ENCODE measurements around the gene MAST2. TPM values are rescaled to one million over a fixed set of nuclear protein-coding genes. Genes with fewer than 3 reads are reported as not detected.

The MAST2 gene
- total RNA-seq, 2 donors from 2014 or later, result 31.8 to 73.2 TPM

DNA sequence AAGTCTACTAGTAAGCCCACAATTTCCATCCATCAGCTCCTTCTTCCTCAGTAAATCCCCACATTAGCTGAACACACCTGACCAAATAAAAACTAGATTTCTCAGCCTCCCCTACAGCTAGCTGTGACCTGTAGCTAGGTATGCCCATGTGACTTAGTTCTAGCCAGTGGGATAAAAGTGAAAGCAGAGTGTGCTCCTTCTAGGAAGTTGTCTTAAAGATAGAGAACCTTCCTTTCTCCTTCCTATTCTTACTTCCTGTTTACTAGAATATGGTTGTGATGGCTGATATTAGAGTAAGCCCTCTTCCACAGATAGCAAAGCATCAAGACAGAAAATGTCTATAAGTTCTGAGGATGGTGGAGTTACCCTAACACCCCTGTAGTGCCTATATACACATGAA, 262.0 kb downstream of the MAST2 start:
- no peak for DNase-seq (ENCODE audit: low spot score)
- H3K27me3 Mint-ChIP-seq, result no peaks in the 10 kb centered on the region
- H3K36me3 Mint-ChIP-seq, result peaks cover 7% of the 10 kb centered on the region
- peaks cover 18 to 28% of the 10 kb centered on the region in 2 donors for H3K4me1 Mint-ChIP-seq (ENCODE audit: low read depth in 2 of 2)
- H3K27ac Mint-ChIP-seq, result peak overlapping the region; percentile 17 to 22
- ATAC-seq, result peak in 1 of 2 donors; percentile 59
- no peaks in the 10 kb centered on the region for H3K9me3 Mint-ChIP-seq
- peak overlapping the region; percentile 41 for H3K4me3 Mint-ChIP-seq

DNA sequence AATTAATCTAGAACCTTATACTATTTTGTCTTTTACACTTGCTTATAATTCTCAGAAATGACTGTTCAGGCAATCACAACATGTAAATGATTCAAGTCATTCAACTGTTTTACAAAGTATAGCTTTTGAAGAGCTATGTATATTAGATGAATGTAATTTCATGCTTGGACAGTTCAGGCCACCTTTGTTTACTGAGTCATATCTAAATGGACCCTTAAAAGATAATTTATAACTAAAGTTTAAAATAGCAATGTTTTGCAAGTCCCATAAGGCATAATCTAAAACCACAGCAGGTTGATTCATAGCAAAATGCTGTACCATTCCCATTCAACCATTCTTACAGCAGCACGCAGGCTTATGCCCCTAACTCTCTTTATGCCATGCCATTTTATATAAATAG, 264.2 kb downstream of the MAST2 start:
- no peaks in the 10 kb centered on the region for H3K36me3 Mint-ChIP-seq
- ATAC-seq, result no peak

DNA sequence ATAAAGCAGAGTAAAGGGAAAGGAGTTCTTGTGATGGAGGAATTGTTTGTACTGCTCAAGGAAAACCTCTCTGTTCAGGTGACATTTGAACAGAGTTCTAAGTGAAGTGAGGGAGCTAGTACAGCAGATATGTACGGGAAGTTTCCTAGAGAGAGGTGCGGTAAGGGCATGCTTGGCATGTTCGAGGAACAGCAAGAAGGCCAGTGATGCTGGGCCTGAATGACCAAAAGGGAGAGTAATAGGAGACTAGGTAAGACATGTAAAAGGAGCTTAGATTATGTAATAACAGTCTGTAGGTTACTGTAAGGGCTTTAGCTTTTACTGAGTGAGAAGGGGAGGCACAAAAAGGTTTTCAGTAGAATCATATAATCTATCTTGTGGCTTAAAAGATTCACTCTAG, 265.1 kb downstream of the MAST2 start:
- DNase-seq (ENCODE audit: low spot score) (no peak), ATAC-seq (no peak)
- no peaks in the 10 kb centered on the region for H3K27me3 Mint-ChIP-seq
- peaks cover 6 to 17% of the 10 kb centered on the region in 2 donors for H3K4me1 Mint-ChIP-seq (ENCODE audit: low read depth in 2 of 2)
- H3K36me3 Mint-ChIP-seq, result no peaks in the 10 kb centered on the region
- no peak overlapping the region for H3K27ac Mint-ChIP-seq
- H3K4me3 Mint-ChIP-seq, result no peak overlapping the region
- no peaks in the 10 kb centered on the region for H3K9me3 Mint-ChIP-seq

More for the DNA sequence above, 264.2 kb downstream of the MAST2 start:
- H3K27me3 Mint-ChIP-seq, result no peaks in the 10 kb centered on the region
- no peak overlapping the region for H3K4me3 Mint-ChIP-seq
- no peak overlapping the region for H3K27ac Mint-ChIP-seq
- no peak for DNase-seq (ENCODE audit: low spot score)
- no peaks in the 10 kb centered on the region for H3K9me3 Mint-ChIP-seq
- H3K4me1 Mint-ChIP-seq (ENCODE audit: low read depth in 2 of 2), result peaks cover 12 to 25% of the 10 kb centered on the region in 2 donors

DNA sequence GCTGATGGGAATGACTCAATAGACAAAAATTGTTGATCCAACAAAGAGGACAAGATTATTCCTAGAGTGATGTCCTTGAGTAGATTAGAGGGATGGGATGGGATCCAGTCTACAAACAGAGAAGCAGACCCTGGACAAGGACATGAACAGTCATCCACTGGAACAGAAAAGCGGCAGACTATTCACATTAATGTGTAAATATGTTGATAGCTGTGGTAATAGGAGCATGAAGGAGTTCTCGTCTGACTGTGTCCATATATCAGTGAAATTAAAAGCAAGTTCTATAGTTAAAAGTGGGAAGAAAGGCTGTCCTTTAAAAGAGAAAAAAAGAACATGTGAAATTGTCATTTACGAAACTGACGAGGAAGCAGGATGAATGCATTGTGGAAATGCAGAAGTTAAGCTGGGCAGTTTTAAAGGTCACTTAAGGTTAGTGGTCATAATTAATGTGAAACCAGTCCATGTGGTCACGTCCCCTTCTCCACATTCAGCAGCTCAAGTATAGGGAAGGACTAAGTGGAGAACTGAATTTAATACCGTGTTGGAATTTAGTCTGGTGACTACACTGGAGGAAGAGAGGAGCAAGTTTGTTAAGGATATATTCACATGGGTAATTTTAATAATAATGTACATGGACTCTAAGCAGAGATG, 266.9 kb downstream of the MAST2 start:
- Mint-ChIP-seq H3K27me3 (no peaks in the 10 kb centered on the region), H3K36me3 (no peaks in the 10 kb centered on the region), H3K9me3 (no peaks in the 10 kb centered on the region), H3K4me3 (no peak overlapping the region), H3K4me1 (ENCODE audit: low read depth in 2 of 2) (peaks cover 3 to 5% of the 10 kb centered on the region in 2 donors), H3K27ac (no peak overlapping the region)
- DNase-seq (ENCODE audit: low spot score) (no peak), ATAC-seq (no peak)

DNA sequence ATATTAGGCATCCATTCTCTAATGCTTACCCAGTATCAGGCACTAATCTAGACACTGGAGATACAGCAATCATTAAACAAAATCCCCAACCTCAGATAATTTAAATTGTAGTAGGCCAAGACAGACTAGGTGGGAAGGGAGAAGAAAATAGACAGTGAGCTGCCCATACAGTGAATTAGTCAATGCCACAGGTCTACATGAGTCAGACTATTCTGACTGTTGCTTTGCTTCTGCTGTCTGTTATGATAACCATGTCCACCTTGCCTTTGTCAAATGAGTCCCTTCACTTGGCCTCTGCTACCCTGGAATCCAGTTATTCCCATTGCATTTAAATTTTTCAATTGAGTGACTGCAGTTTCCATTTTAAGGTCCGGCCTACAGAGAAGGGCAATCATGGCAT, 269.6 kb downstream of the MAST2 start:
- Mint-ChIP-seq H3K9me3 (no peaks in the 10 kb centered on the region), H3K27ac (no peak overlapping the region), H3K27me3 (no peaks in the 10 kb centered on the region), H3K4me3 (no peak overlapping the region), H3K4me1 (ENCODE audit: low read depth in 2 of 2) (no peaks in the 10 kb centered on the region), H3K36me3 (no peaks in the 10 kb centered on the region)
- no peak for ATAC-seq
- no peak for DNase-seq (ENCODE audit: low spot score)

DNA sequence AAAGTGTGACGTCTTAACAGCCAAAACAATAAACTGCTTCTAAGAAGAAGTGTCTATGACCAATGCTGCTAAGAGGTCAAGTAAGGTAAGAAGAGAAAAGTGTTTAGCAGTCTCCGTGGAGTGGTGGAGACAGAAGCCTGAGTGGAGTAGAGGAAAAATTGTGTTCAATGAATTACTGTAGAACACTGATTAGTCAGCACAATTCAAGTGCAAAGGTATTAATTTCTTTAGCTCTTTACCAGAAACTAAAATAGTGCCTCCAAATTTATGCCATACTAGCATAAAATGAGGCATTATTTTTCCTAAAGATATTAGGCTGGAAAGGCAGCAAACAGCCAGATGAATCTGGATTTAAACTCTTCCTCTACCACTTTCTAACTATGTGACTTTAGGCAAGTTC, 272.9 kb downstream of the MAST2 start:
- H3K36me3 Mint-ChIP-seq, result no peaks in the 10 kb centered on the region
- no peak overlapping the region for H3K4me3 Mint-ChIP-seq
- no peaks in the 10 kb centered on the region for H3K9me3 Mint-ChIP-seq
- no peak overlapping the region for H3K27ac Mint-ChIP-seq
- DNase-seq (ENCODE audit: low spot score) (no peak), ATAC-seq (no peak)
- no peaks in the 10 kb centered on the region for H3K4me1 Mint-ChIP-seq (ENCODE audit: low read depth in 2 of 2)
- no peaks in the 10 kb centered on the region for H3K27me3 Mint-ChIP-seq

DNA sequence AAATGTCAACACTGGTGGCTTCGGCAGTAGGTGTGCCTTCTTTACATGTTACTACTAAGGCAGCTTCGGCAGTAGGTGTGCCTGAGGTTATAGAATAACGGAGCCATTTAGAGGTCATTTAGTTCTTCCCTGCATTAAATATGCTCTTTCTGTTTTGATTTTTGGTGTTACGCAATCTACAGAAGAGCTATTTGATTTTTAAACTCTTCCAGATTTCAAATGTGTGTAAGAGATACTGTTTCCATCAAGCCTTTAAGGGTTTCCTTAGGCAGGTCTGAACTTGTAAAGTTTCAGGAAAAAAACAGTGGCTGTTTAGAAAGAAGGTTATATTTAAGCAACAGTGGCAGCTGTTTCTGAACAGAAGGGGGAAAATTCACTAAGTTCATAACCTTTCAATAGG, 274.2 kb downstream of the MAST2 start:
- H3K27me3 Mint-ChIP-seq, result no peaks in the 10 kb centered on the region
- H3K9me3 Mint-ChIP-seq, result no peaks in the 10 kb centered on the region
- DNase-seq (ENCODE audit: low spot score) (no peak), ATAC-seq (no peak)
- H3K4me3 Mint-ChIP-seq, result no peak overlapping the region
- no peak overlapping the region for H3K27ac Mint-ChIP-seq
- H3K36me3 Mint-ChIP-seq, result no peaks in the 10 kb centered on the region
- H3K4me1 Mint-ChIP-seq (ENCODE audit: low read depth in 2 of 2), result no peaks in the 10 kb centered on the region

DNA sequence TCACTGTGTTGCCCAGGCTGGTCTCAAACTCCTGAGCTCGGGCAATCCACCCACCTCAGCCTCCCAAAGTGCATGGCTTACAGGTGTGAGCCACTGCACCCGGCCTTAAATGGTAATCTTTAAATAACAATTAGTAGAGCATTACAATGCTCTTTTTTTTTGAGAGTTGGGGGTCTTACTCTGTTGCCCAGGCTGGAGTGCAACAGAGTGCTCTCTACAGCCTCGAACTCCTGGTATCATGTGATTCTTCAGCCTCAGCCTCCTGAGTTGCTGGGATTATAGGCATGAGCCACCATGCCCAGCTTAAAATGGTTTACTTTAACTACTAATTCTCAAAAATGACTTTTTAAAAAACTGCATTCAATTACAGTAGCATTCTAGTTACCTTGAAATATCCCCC, 276.8 kb downstream of the MAST2 start:
- Mint-ChIP-seq H3K9me3 (no peaks in the 10 kb centered on the region), H3K27me3 (no peaks in the 10 kb centered on the region), H3K27ac (no peak overlapping the region), H3K4me3 (no peak overlapping the region), H3K36me3 (no peaks in the 10 kb centered on the region), H3K4me1 (ENCODE audit: low read depth in 2 of 2) (no peaks in the 10 kb centered on the region)
- DNase-seq (ENCODE audit: low spot score), result no peak
- ATAC-seq, result no peak

DNA sequence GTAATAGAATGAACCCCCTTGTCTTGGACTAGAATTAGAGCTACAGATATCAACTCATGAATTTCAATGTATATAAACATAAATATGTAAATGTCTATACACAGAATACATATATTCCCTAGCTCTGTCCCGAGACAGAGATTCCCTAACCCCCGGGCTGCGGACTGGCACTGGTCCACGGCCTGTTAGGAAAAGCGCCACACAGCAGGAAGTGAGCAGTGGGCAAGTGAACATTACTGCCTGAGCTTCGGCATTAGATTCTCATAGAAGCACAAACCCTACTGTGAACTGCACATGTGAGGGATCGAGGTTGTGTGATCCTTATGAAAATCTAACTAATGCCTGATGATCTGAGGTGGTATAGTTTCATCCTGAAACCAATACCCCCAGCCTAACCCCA, 277.8 kb downstream of the MAST2 start:
- H3K36me3 Mint-ChIP-seq, result no peaks in the 10 kb centered on the region

DNA sequence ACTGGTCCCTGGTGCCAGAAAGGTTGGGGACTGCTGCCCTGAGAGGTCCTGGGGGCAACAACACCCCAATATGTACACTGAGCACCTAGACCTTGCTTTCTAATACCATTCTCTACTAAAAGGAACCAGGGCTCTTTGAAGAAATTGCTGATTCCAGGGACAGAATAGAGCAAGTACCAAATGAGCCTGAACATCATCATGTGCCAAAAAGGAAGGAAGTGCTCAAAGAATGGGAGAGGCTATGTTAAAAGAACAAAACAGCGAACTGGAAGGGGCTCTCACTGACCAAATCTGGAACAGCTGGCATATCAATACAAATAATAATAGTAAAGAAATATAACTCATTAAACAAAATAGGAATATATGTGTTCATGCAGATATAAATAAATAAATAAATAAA, 278.2 kb downstream of the MAST2 start:
- H3K4me3 Mint-ChIP-seq, result no peak overlapping the region
- no peaks in the 10 kb centered on the region for H3K27me3 Mint-ChIP-seq
- ATAC-seq (no peak), DNase-seq (ENCODE audit: low spot score) (no peak)
- no peak overlapping the region for H3K27ac Mint-ChIP-seq
- H3K4me1 Mint-ChIP-seq (ENCODE audit: low read depth in 2 of 2), result no peaks in the 10 kb centered on the region
- no peaks in the 10 kb centered on the region for H3K36me3 Mint-ChIP-seq
- H3K9me3 Mint-ChIP-seq, result no peaks in the 10 kb centered on the region

More for the DNA sequence above, 277.8 kb downstream of the MAST2 start:
- Mint-ChIP-seq H3K9me3 (no peaks in the 10 kb centered on the region), H3K4me1 (ENCODE audit: low read depth in 2 of 2) (no peaks in the 10 kb centered on the region), H3K4me3 (no peak overlapping the region), H3K27ac (no peak overlapping the region), H3K27me3 (no peaks in the 10 kb centered on the region)
- ATAC-seq (no peak), DNase-seq (ENCODE audit: low spot score) (no peak)

DNA sequence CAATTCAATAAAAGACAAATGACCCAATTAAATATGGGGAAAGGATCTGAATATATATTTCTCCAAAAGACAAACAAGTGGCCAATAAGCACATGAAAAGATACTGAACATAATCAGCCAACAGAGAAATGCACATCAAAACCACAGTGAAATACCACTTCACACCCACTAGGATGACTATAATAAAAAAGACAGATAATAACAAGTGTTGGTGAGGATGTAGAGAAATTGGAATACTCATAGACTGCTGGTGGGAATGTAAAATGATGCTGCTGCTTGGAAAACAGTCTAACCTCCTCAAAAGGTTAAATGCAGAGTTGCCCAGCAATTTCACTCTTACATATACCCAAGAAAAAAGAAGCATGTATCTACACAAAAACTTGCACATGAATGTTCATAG, 280.2 kb downstream of the MAST2 start:
- no peak for DNase-seq (ENCODE audit: low spot score)
- H3K4me1 Mint-ChIP-seq (ENCODE audit: low read depth in 2 of 2), result peaks cover 0 to 4% of the 10 kb centered on the region in 2 donors
- H3K27ac Mint-ChIP-seq, result no peak overlapping the region
- no peak overlapping the region for H3K4me3 Mint-ChIP-seq
- no peaks in the 10 kb centered on the region for H3K9me3 Mint-ChIP-seq
- ATAC-seq, result no peak
- H3K36me3 Mint-ChIP-seq, result no peaks in the 10 kb centered on the region
- H3K27me3 Mint-ChIP-seq, result no peaks in the 10 kb centered on the region

DNA sequence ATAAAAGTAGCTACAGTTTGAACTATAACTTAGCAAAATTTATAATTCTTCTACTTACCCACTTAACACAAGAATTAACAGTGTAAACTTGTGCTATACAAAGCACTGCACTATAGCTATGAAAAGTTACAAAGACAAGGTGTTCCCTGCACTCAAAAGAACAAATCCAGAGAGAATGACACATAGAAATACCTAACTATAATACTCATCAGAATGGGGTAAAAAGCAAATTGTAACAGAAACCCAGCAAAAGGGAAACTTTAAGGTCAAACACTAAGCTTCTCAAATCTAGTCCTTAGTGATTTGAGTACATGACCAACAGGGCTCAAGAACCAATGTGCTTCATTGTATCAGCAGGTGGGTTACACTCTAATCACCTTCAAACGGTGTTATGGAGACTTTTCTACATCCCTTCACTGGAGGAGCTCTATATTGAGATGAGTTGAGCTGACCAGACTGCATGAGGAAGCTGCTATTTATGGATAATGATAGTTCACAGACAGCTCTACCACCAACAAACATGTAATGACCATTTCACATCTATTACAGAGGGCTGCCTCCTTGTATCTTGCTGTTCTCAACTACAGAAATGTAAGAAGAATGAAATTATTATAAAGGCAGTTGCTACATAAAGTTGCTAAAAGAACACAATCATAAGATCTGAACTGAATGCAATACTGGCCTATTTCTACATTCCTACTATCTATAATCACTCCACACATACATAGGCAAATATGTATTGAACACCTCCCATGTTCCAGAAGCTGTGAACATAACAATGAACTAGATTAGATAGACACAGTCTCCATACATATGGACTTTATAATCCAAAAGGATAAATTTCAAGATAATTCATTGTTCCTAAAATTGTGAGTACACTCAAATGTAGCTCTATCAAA, 281.4 kb downstream of the MAST2 start:
- ATAC-seq (no peak), DNase-seq (ENCODE audit: low spot score) (no peak)
- no peak overlapping the region for H3K4me3 Mint-ChIP-seq
- H3K36me3 Mint-ChIP-seq, result no peaks in the 10 kb centered on the region
- no peak overlapping the region for H3K27ac Mint-ChIP-seq
- H3K4me1 Mint-ChIP-seq (ENCODE audit: low read depth in 2 of 2), result peaks cover 0 to 4% of the 10 kb centered on the region in 2 donors
- H3K27me3 Mint-ChIP-seq, result no peaks in the 10 kb centered on the region
- no peaks in the 10 kb centered on the region for H3K9me3 Mint-ChIP-seq

All from natural killer cell treated with Interleukin-12 subunit alpha and Interleukin-12 subunit beta and Interleukin-15 and Interleukin-18, amount 100 ng/mL, for 72 hours (primary cell).